HCT116 (cell line): Measurements from ENCODE around the gene MCTP2. TPM values are rescaled to one million over a fixed set of nuclear protein-coding genes. Genes with fewer than 3 reads are reported as not detected.

Experiments used
- ATAC-seq: fragments of 200-7000 bp; cut with Tn5 transposase; 2 replicates; pipeline ENCODE4 v1.9.1; 2020; ENCODE audit warnings: mild to moderate bottlenecking, moderate library complexity
- BruUV-seq: library from RNA; stranded (reverse); fragments of 400-500 nt; replicated peaks from 2 replicates; lab custom pipeline; 2021; lab: Mats Ljungman, UMichigan
- CTCF ChIA-PET: fragments of 300-600 bp; sonication (Branson Sonifier 250); formaldehyde crosslinking; loops from one replicate; lab custom pipeline; 2021; ENCODE audit warnings: antibody characterized with exemption; lab: Charles Lee
- POLR2A ChIA-PET: fragments of 300-600, 350-600 bp; sonication (Branson Sonifier 250); formaldehyde crosslinking; loops from one replicate; lab custom pipeline; 2021; ENCODE audit warnings: antibody characterized with exemption; lab: Charles Lee
- RAD21 ChIA-PET, 2 experiments: fragments of 300-600 bp; sonication (Branson Sonifier 250); formaldehyde crosslinking; loops; one replicate each; lab custom pipeline; 2023; ENCODE audit warnings: low total read pairs in 2 of 2; ENCODE audit not compliant: uncharacterized antibody in 2 of 2, unreplicated experiment in 2 of 2, low non-redundant PET in 1 of 2; lab: Charles Lee
- DNase-seq: peaks from one replicate; pipeline ENCODE4 v3.0.0-alpha.2; 2010; ENCODE audit warnings: low read depth, low spot score
- H2AFZ ChIP-seq: fragments of 200-600 bp; shearing (Covaris generic), sonication (generic); 2 replicates; pipeline ENCODE4 v1.6.1; 2017; ENCODE audit warnings: low read depth, mixed run types, mixed read lengths, antibody characterized with exemption, low read length; ENCODE audit not compliant: poor library complexity, severe bottlenecking
- H3K27ac ChIP-seq: 2 replicates; pipeline ENCODE4 v1.5.1; 2012; ENCODE audit warnings: low read depth, low read length
- H3K27me3 ChIP-seq: fragments of 200-600 bp; sonication (generic); 2 replicates; pipeline ENCODE4 v1.6.1; 2016; ENCODE audit warnings: mixed run types, low read length, mixed read lengths; ENCODE audit not compliant: insufficient read depth
- H3K36me3 ChIP-seq, 2 experiments: fragments of 200-500 bp in 1 of 2; fragments of 200-600 bp in 1 of 2; sonication (Bioruptor generic) in 1 of 2; sonication (generic) in 1 of 2; 2 replicates each; pipeline versions ENCODE4 v1.5.1 to v1.6.1; 2014 to 2016; ENCODE audit warnings: low read length in 2 of 2, inconsistent platforms in 1 of 2, mixed read lengths in 1 of 2, mixed run types in 1 of 2; ENCODE audit not compliant: insufficient read depth in 2 of 2, control insufficient read depth in 1 of 2
- H3K4me1 ChIP-seq, 2 experiments: fragments of 200-600 bp in 1 of 2; sonication (generic) in 1 of 2; 2 replicates each; pipeline versions ENCODE4 v1.5.1 to v1.6.1; 2012 to 2017; ENCODE audit warnings: low read length in 2 of 2, inconsistent platforms in 1 of 2, mild to moderate bottlenecking in 1 of 2, mixed read lengths in 1 of 2, mixed run types in 1 of 2, moderate library complexity in 1 of 2; ENCODE audit not compliant: insufficient read depth in 2 of 2, control insufficient read depth in 1 of 2
- H3K4me2 ChIP-seq: fragments of 200-600 bp; sonication (generic); 2 replicates; pipeline ENCODE4 v1.6.1; 2017; ENCODE audit warnings: mixed run types, low read length, mixed read lengths
- H3K4me3 ChIP-seq, 2 experiments: fragments of 200-600 bp in 1 of 2; sonication (generic) in 1 of 2; replicated peaks in 1 of 2; 2 replicates each; pipeline ENCODE4 v1.5.1; 2011 to 2016; ENCODE audit warnings: low read length in 2 of 2, control low read depth in 1 of 2, low read depth in 1 of 2, mild to moderate bottlenecking in 1 of 2, mixed read lengths in 1 of 2, mixed run types in 1 of 2
- H3K79me2 ChIP-seq: fragments of 200-600 bp; sonication (generic); 2 replicates; pipeline ENCODE4 v1.6.1; 2017; ENCODE audit warnings: mild to moderate bottlenecking, mixed run types, low read length, moderate library complexity, mixed read lengths; ENCODE audit not compliant: insufficient read depth
- H3K9ac ChIP-seq: fragments of 200-600 bp; sonication (generic); 2 replicates; pipeline ENCODE4 v1.6.1; 2016; ENCODE audit warnings: low read length, mixed read lengths
- H3K9me2 ChIP-seq: fragments of 200-600 bp; sonication (generic), shearing (Covaris generic); 2 replicates; pipeline ENCODE4 v1.6.1; 2017; ENCODE audit warnings: mixed run types, mild to moderate bottlenecking, moderate library complexity; ENCODE audit not compliant: insufficient read depth
- H3K9me3 ChIP-seq, 2 experiments: fragments of 200-500 bp in 1 of 2; fragments of 200-600 bp in 1 of 2; sonication (Bioruptor generic) in 1 of 2; sonication (generic) in 1 of 2; 2 replicates each; pipeline ENCODE4 v1.6.1; 2014 to 2017; ENCODE audit warnings: low read length in 2 of 2, mixed read lengths in 2 of 2, inconsistent platforms in 1 of 2, low read depth in 1 of 2, mild to moderate bottlenecking in 1 of 2, mixed run types in 1 of 2, moderate library complexity in 1 of 2; ENCODE audit not compliant: control insufficient read depth in 1 of 2, insufficient read depth in 1 of 2
- H4K20me1 ChIP-seq: fragments of 200-600 bp; sonication (generic), shearing (Covaris generic); 2 replicates; pipeline ENCODE4 v1.6.1; 2017; ENCODE audit warnings: mixed run types, mild to moderate bottlenecking, moderate library complexity; ENCODE audit not compliant: insufficient read depth
- ATF3 ChIP-seq: IDR thresholded peaks from 2 replicates; pipeline ENCODE4 v1.6.1; 2012
- CBX3 ChIP-seq: IDR thresholded peaks from 2 replicates; pipeline ENCODE4 v1.6.1; 2012; ENCODE audit warnings: low read depth
- EGR1 ChIP-seq: IDR thresholded peaks from 2 replicates; pipeline ENCODE4 v1.6.1; 2012; ENCODE audit warnings: low read depth
- ELF1 ChIP-seq: IDR thresholded peaks from 2 replicates; pipeline ENCODE4 v1.6.1; 2012; ENCODE audit warnings: low read depth, borderline replicate concordance
- EZH2phosphoT487 ChIP-seq: fragments of 200-600 bp; IDR thresholded peaks from 2 replicates; pipeline ENCODE4 v1.6.1; 2018; ENCODE audit warnings: antibody characterized with exemption, borderline replicate concordance
- FOSL1 ChIP-seq: IDR thresholded peaks from 2 replicates; pipeline ENCODE4 v1.6.1; 2012; ENCODE audit warnings: low read depth
- JUND ChIP-seq: IDR thresholded peaks from 2 replicates; pipeline ENCODE4 v1.6.1; 2012
- POLR2A ChIP-seq: IDR thresholded peaks from 2 replicates; pipeline ENCODE4 v1.7.0; 2011; ENCODE audit warnings: borderline replicate concordance; ENCODE audit not compliant: insufficient read depth, insufficient read length; ENCODE audit errors: extremely low read depth
- POLR2AphosphoS5 ChIP-seq: IDR thresholded peaks from 2 replicates; pipeline ENCODE4 v1.6.1; 2011; ENCODE audit warnings: mild to moderate bottlenecking, low read depth, low read length, moderate library complexity
- REST ChIP-seq: IDR thresholded peaks from 2 replicates; pipeline ENCODE4 v1.6.1; 2012; ENCODE audit warnings: low read depth
- SIN3A ChIP-seq: IDR thresholded peaks from 2 replicates; pipeline ENCODE4 v1.6.1; 2012; ENCODE audit warnings: low read depth
- SP1 ChIP-seq: IDR thresholded peaks from 2 replicates; pipeline ENCODE4 v1.6.1; 2012; ENCODE audit warnings: low read depth
- TCF7L2 ChIP-seq: IDR thresholded peaks from 2 replicates; pipeline ENCODE4 v1.7.0; 2011; ENCODE audit warnings: borderline replicate concordance, inconsistent platforms; ENCODE audit not compliant: insufficient read depth, insufficient read length; ENCODE audit errors: extremely low read depth
- YY1 ChIP-seq: IDR thresholded peaks from 2 replicates; pipeline ENCODE4 v1.6.1; 2011; ENCODE audit warnings: low read length, low read depth, moderate library complexity, mild to moderate bottlenecking; ENCODE audit not compliant: insufficient replicate concordance; ENCODE audit errors: extremely low read depth
- ZFX ChIP-seq: fragments of 450-650 bp; IDR thresholded peaks from 2 replicates; pipeline ENCODE4 v1.6.1; 2017
- ZNF274 ChIP-seq: fragments of 200-500 bp; sonication (Bioruptor generic); IDR thresholded peaks from 2 replicates; pipeline ENCODE4 v1.6.1; 2014; ENCODE audit warnings: mild to moderate bottlenecking, low read depth, low read length, inconsistent platforms
- intact Hi-C: fragments of 100-400 bp; cut with micrococcal nuclease; formaldehyde crosslinking; loops from 2 replicates; pipeline ENCODE4 v1.10.0; 2022
- total RNA-seq: library from RNA; stranded (reverse); gene quantifications from one replicate; pipeline ENCODE4 v1.2.1, GENCODE V29; 2021; ENCODE audit not compliant: unreplicated experiment
- TF ChIP-seq, protein P1 (sequence below): IDR thresholded peaks from 2 replicates; pipeline ENCODE4 v1.6.1; 2011; ENCODE audit warnings: mild to moderate bottlenecking, low read length, moderate library complexity; ENCODE audit not compliant: insufficient replicate concordance; ENCODE audit errors: extremely low read depth

MCTP2 gene
- total RNA-seq, 1 experiment from 2014 or later, result 12.9 TPM

- Histone ChIP-seq H3K27ac (no peak overlapping the region), H3K4me1 (no peaks in the 10 kb centered on the region), H3K4me3 (no peak overlapping the region), H2AFZ (no peak overlapping the region), H3K27me3 (no peaks in the 10 kb centered on the region), H3K9me3 (no peaks in the 10 kb centered on the region), H3K9me2 (no peaks in the 10 kb centered on the region), H3K9ac (no peak overlapping the region), H3K36me3 (no peaks in the 10 kb centered on the region), H4K20me1 (no peaks in the 10 kb centered on the region), H3K79me2 (no peaks in the 10 kb centered on the region), H3K4me2 (no peak overlapping the region)
- intact Hi-C loops, result no loop called here
- ChIA-PET RAD21 (no interaction called here), CTCF (no interaction called here), POLR2A (no interaction called here)
- TF ChIP-seq SP1, result no peak
- TF ChIP-seq POLR2AphosphoS5, result no peak
- TF ChIP-seq ATF3, result no peak
- TF ChIP-seq JUND, result no peak
- TF ChIP-seq ZFX, result no peak
- no peak for TF ChIP-seq ELF1
- no peak for TF ChIP-seq EGR1
- TF ChIP-seq CBX3, result no peak
- TF ChIP-seq ZNF274, result no peak
- DNase-seq (no peak), ATAC-seq (no peak)
- no TSS peak for BruUV-seq
Measured at GRCh38 chr15:94296717-94297116, 65.4 kb downstream of the MCTP2 start.

DNA sequence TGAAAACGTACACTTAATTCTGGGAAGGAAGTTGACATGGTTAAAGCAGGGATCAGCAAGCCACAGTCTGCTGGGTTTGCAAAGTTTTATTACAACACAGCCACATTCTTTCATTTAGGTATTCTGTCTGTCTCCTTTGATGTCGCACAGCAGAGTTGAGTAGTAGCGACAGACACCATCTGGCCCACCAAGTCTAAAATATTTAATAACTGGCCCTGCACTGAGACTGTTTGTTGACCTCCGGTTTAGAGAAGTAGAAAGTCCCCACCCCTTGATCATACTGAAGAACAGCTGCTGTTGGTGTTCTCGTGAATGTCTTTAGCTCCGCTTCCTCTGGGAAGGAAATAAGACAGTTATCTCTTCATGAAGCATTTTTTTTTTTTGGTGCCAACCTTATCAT is 66.2 kb downstream of the MCTP2 start:
- intact Hi-C loops, result no loop called here
- Histone ChIP-seq H3K79me2 (no peaks in the 10 kb centered on the region), H3K9me2 (no peaks in the 10 kb centered on the region), H3K36me3 (no peaks in the 10 kb centered on the region), H3K9me3 (no peaks in the 10 kb centered on the region), H3K4me3 (no peak overlapping the region), H2AFZ (no peak overlapping the region), H3K4me2 (no peak overlapping the region), H4K20me1 (no peaks in the 10 kb centered on the region), H3K4me1 (no peaks in the 10 kb centered on the region), H3K27me3 (no peaks in the 10 kb centered on the region), H3K27ac (no peak overlapping the region), H3K9ac (no peak overlapping the region)
- CTCF ChIA-PET, result no interaction called here
- ATAC-seq (no peak), DNase-seq (no peak)
- RAD21 ChIA-PET, result no interaction called here
- BruUV-seq, result no TSS peak
- POLR2A ChIA-PET, result no interaction called here
- TF ChIP-seq, protein P1, sequence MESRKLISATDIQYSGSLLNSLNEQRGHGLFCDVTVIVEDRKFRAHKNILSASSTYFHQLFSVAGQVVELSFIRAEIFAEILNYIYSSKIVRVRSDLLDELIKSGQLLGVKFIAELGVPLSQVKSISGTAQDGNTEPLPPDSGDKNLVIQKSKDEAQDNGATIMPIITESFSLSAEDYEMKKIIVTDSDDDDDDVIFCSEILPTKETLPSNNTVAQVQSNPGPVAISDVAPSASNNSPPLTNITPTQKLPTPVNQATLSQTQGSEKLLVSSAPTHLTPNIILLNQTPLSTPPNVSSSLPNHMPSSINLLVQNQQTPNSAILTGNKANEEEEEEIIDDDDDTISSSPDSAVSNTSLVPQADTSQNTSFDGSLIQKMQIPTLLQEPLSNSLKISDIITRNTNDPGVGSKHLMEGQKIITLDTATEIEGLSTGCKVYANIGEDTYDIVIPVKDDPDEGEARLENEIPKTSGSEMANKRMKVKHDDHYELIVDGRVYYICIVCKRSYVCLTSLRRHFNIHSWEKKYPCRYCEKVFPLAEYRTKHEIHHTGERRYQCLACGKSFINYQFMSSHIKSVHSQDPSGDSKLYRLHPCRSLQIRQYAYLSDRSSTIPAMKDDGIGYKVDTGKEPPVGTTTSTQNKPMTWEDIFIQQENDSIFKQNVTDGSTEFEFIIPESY, result no peak
- TF ChIP-seq TCF7L2 (no peak), REST (no peak), EZH2phosphoT487 (no peak), SIN3A (no peak), POLR2AphosphoS5 (no peak), ZFX (no peak), POLR2A (no peak), EGR1 (no peak), YY1 (no peak), FOSL1 (no peak)
